Measurements from ENCODE around the gene GMEB2.

GRCh38 chr20:63543131-63543530, 83.8 kb downstream of the GMEB2 start:
- TF ChIP-seq CTCF (IDR thresholded peaks at IDR 0.05) (no peak), POLR2A (IDR thresholded peaks at IDR 0.05) (no peak)
